HEK293 (cell line): ENCODE data around the gene ZAR1.

Source experiments
- CTCF ChIA-PET: fragments of 350-600 bp; formaldehyde crosslinking; extraction: SDS; loops from one replicate; lab custom pipeline; 2021; ENCODE audit warnings: antibody characterized with exemption; lab: Yijun Ruan, JAX
- POLR2A ChIA-PET: fragments of 300-600 bp; formaldehyde crosslinking; extraction: SDS; loops from one replicate; lab custom pipeline; 2020; ENCODE audit warnings: antibody characterized with exemption, inconsistent platforms; lab: Yijun Ruan, JAX
- H3K27ac ChIP-seq: fragments of 200-500 bp; sonication (Bioruptor generic); 2 replicates; pipeline ENCODE4 v1.5.1; 2014; ENCODE audit warnings: low read depth, low read length, control low read depth, inconsistent platforms; ENCODE audit errors: extremely low read depth
- H3K36me3 ChIP-seq, 2 experiments: fragments of 200-500 bp in 1 of 2; sonication (Bioruptor generic) in 1 of 2; 1 replicate in 1 of 2; 2 replicates in 1 of 2; pipeline ENCODE4 v1.5.1; 2014 to 2017; ENCODE audit warnings: inconsistent platforms in 2 of 2, low read length in 2 of 2; ENCODE audit not compliant: control insufficient read depth in 2 of 2, insufficient read depth in 1 of 2
- H3K4me1 ChIP-seq: fragments of 200-500 bp; sonication (Bioruptor generic); 2 replicates; pipeline ENCODE4 v1.5.1; 2014; ENCODE audit warnings: mild to moderate bottlenecking, low read length, inconsistent platforms; ENCODE audit not compliant: control insufficient read depth, insufficient read depth
- H3K4me3 ChIP-seq: 2 replicates; pipeline ENCODE4 v1.5.1; 2011; ENCODE audit warnings: low read depth, mild to moderate bottlenecking, control low read depth, low read length, moderate library complexity
- H3K9me3 ChIP-seq: fragments of 200-500 bp; sonication (Bioruptor generic); 2 replicates; pipeline ENCODE4 v1.5.1; 2014; ENCODE audit warnings: low read depth, low read length, inconsistent platforms; ENCODE audit not compliant: control insufficient read depth, insufficient read depth
- KLF10 ChIP-seq: fragments of 450-650 bp; IDR thresholded peaks from 2 replicates; pipeline ENCODE4 v1.5.1; 2018; ENCODE audit warnings: missing biosample characterization, mild to moderate bottlenecking, missing genetic modification characterization
- KLF16 ChIP-seq: fragments of 450-650 bp; formaldehyde crosslinking; IDR thresholded peaks from 2 replicates; pipeline ENCODE4 v1.5.1; 2017; ENCODE audit warnings: missing biosample characterization, missing genetic modification characterization
- MZF1 ChIP-seq: fragments of 450-650 bp; formaldehyde crosslinking; IDR thresholded peaks from 2 replicates; pipeline ENCODE4 v1.5.1; 2017; ENCODE audit warnings: missing biosample characterization, missing genetic modification characterization, borderline replicate concordance
- REPIN1 ChIP-seq: fragments of 450-650 bp; formaldehyde crosslinking; IDR thresholded peaks from 2 replicates; pipeline ENCODE4 v1.5.1; 2017; ENCODE audit warnings: missing biosample characterization, missing genetic modification characterization, low read depth
- ZBTB20 ChIP-seq: fragments of 450-650 bp; formaldehyde crosslinking; IDR thresholded peaks from 2 replicates; pipeline ENCODE4 v1.5.1; 2016; ENCODE audit warnings: missing biosample characterization, missing genetic modification characterization
- ZBTB44 ChIP-seq: fragments of 450-650 bp; IDR thresholded peaks from 2 replicates; pipeline ENCODE4 v1.5.1; 2018; ENCODE audit warnings: missing biosample characterization, mild to moderate bottlenecking, missing genetic modification characterization
- ZNF19 ChIP-seq: fragments of 450-650 bp; formaldehyde crosslinking; IDR thresholded peaks from 2 replicates; pipeline ENCODE4; 2016; ENCODE audit warnings: missing biosample characterization, missing genetic modification characterization, low read depth
- ZNF23 ChIP-seq: fragments of 450-650 bp; formaldehyde crosslinking; IDR thresholded peaks from 2 replicates; pipeline ENCODE4 v1.5.1; 2016; ENCODE audit warnings: missing biosample characterization, missing genetic modification characterization, borderline replicate concordance
- ZNF350 ChIP-seq: fragments of 450-650 bp; formaldehyde crosslinking; IDR thresholded peaks from 2 replicates; pipeline ENCODE4 v1.5.0; 2017; ENCODE audit warnings: missing biosample characterization, mild to moderate bottlenecking, missing genetic modification characterization
- ZNF37A ChIP-seq: fragments of 450-650 bp; IDR thresholded peaks from 2 replicates; pipeline ENCODE4 v1.5.1; 2018; ENCODE audit warnings: missing biosample characterization, missing genetic modification characterization
- ZNF426 ChIP-seq: fragments of 450-650 bp; formaldehyde crosslinking; IDR thresholded peaks from 2 replicates; pipeline ENCODE4 v1.5.1; 2017; ENCODE audit warnings: missing biosample characterization, missing genetic modification characterization, mild to moderate bottlenecking, inconsistent platforms, moderate library complexity
- ZNF473 ChIP-seq: fragments of 450-650 bp; formaldehyde crosslinking; IDR thresholded peaks from 2 replicates; pipeline ENCODE4 v1.5.1; 2017; ENCODE audit warnings: missing biosample characterization, missing genetic modification characterization
- ZNF580 ChIP-seq: fragments of 450-650 bp; formaldehyde crosslinking; IDR thresholded peaks from 2 replicates; pipeline ENCODE4 v1.5.1; 2016; ENCODE audit warnings: missing biosample characterization, missing genetic modification characterization
- ZNF596 ChIP-seq: fragments of 450-650 bp; IDR thresholded peaks from 2 replicates; pipeline ENCODE4 v1.5.0; 2018; ENCODE audit warnings: missing biosample characterization, mild to moderate bottlenecking, missing genetic modification characterization, moderate library complexity

The ZAR1 gene

GRCh38 chr4:48543796-48544195, 53.7 kb downstream of the ZAR1 start:
- H3K4me1 ChIP-seq = no peaks in the 10 kb centered on the region
- TF ChIP-seq ZBTB44 (tag by site-specific recombination) = no peak
- TF ChIP-seq ZNF23 (tag by site-specific recombination) = no peak
- TF ChIP-seq REPIN1 (tag by site-specific recombination) = no peak
- no peak for TF ChIP-seq ZNF19 (tag by site-specific recombination)
- no peak for TF ChIP-seq ZNF426
- no peak for TF ChIP-seq ZBTB20
- no peak for TF ChIP-seq MZF1 (tag by site-specific recombination)
- TF ChIP-seq ZNF37A (tag by site-specific recombination) = no peak
- no peak for TF ChIP-seq ZNF596 (tag by site-specific recombination)
- no peak for TF ChIP-seq ZNF350 (tag by site-specific recombination)
- TF ChIP-seq ZNF580 (tag by site-specific recombination) = no peak
- no peak for TF ChIP-seq KLF10 (tag by site-specific recombination)
- TF ChIP-seq ZNF473 (tag by site-specific recombination) = no peak
- TF ChIP-seq KLF16 (tag by site-specific recombination) = no peak
- H3K4me3 ChIP-seq = no peak overlapping the region
- POLR2A ChIA-PET = no interaction called here
- no peak overlapping the region for H3K27ac ChIP-seq
- H3K36me3 ChIP-seq = peaks cover 0 to 71% of the 10 kb centered on the region in 2 experiments; a peak in 2 of 3 replicates
- CTCF ChIA-PET = no interaction called here
- no peaks in the 10 kb centered on the region for H3K9me3 ChIP-seq
